Skeletal muscle tissue (tissue), 4 donors: ENCODE measurements around the gene DDX17. TPM values are rescaled to one million over a fixed set of nuclear protein-coding genes. Genes with fewer than 3 reads are reported as not detected.

Experiments
- H3K27ac ChIP-seq: one replicate; pipeline ENCODE4 v1.7.0; 2013; ENCODE audit warnings: mild to moderate bottlenecking, low read depth, low read length, inconsistent platforms
- H3K27me3 ChIP-seq, 3 donors: one replicate each; pipeline ENCODE4 v1.7.0; 2013; ENCODE audit warnings: low read length in 3 of 3; ENCODE audit not compliant: control insufficient read depth in 3 of 3, insufficient read depth in 3 of 3
- H3K36me3 ChIP-seq, 3 donors: one replicate each; pipeline ENCODE4 v1.7.0; 2013; ENCODE audit warnings: low read length in 3 of 3; ENCODE audit not compliant: control insufficient read depth in 3 of 3, insufficient read depth in 3 of 3
- H3K4me1 ChIP-seq, 3 donors: one replicate each; pipeline ENCODE4 v1.7.0; 2013; ENCODE audit warnings: low read length in 3 of 3, mild to moderate bottlenecking in 3 of 3; ENCODE audit not compliant: control insufficient read depth in 3 of 3, insufficient read depth in 3 of 3
- H3K4me3 ChIP-seq, 3 donors: one replicate each; pipeline ENCODE4 v1.7.0; 2013; ENCODE audit warnings: low read length in 3 of 3
- H3K9ac ChIP-seq, 3 donors: one replicate each; pipeline ENCODE4 v1.7.0; 2013; ENCODE audit warnings: low read length in 3 of 3, mild to moderate bottlenecking in 3 of 3, moderate library complexity in 2 of 3, low read depth in 1 of 3
- H3K9me3 ChIP-seq, 3 donors: one replicate each; pipeline ENCODE4 v1.7.0; 2013; ENCODE audit warnings: low read length in 3 of 3; ENCODE audit not compliant: control insufficient read depth in 3 of 3
- total RNA-seq: library from RNA; depleted of rRNA; stranded (reverse); fragments of >200 nt; gene quantifications from one replicate; pipeline ENCODE4 v1.2.3, GENCODE V29; 2014
- donor health status: Osteomylitis.

Gene DDX17
- total RNA-seq, 1 donor from 2014 or later, result 358 TPM

DNA sequence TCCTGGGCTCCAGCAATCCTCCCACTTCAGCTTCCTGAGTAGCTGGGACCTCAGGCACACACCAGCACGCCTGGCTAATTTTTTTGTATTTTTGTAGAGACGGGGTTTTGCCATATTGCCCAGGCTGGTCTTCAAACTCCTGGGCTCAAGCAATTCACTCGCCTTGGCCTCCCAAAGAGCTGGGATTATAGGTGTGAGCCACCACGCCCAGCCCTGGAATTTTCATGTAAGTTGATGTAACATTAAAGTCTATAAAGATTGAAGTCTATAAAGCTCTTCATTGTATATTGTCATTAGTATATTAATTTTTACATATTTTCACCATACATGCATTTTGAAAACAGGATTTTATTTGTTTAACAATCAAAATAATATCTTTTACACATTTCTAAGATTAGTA is 12.5 kb upstream of the DDX17 start:
- H3K27me3 ChIP-seq, result no peaks in the 10 kb centered on the region
- no peak overlapping the region for H3K9ac ChIP-seq
- H3K4me1 ChIP-seq, result no peaks in the 10 kb centered on the region
- no peaks in the 10 kb centered on the region for H3K9me3 ChIP-seq
- H3K36me3 ChIP-seq, result no peaks in the 10 kb centered on the region
- no peak overlapping the region for H3K27ac ChIP-seq
- H3K4me3 ChIP-seq, result no peak overlapping the region

GRCh38 chr22:38513063-38513462 is 7.0 kb upstream of the DDX17 start:
- Histone ChIP-seq H3K36me3 (no peaks in the 10 kb centered on the region), H3K27ac (no peak overlapping the region), H3K9ac (no peak overlapping the region), H3K27me3 (no peaks in the 10 kb centered on the region), H3K4me1 (no peaks in the 10 kb centered on the region), H3K4me3 (no peak overlapping the region), H3K9me3 (no peaks in the 10 kb centered on the region)

DNA sequence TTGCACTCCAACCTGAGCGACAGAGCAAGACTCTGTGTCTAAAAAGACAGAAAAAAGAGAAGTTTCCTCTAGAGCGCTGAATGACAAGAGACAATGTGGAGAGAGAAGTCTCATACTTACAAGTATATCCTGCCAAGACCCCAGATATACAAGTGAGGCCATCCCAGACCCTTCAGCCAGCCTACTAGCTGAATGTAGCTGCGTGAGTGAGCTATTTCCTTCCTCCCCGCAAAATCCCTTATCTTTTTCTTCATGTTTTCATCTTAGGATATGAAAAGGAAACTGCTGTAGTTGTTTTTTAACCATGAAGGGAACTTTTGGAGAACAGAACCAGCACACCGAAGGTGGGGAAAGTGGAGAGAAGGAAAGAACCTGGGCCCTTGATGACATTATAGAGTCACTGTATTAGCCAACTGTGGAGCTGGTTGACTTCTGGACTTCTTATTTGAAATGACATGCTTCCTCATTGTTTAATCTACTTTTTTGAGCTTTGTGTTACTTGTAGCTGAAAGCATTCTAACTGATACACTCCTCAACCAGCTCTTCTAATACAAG is 4.4 kb upstream of the DDX17 start:
- H3K9me3 ChIP-seq, result no peaks in the 10 kb centered on the region
- no peaks in the 10 kb centered on the region for H3K36me3 ChIP-seq
- H3K4me1 ChIP-seq, result peaks cover 0 to 6% (median 0%) of the 10 kb centered on the region in 3 donors
- H3K9ac ChIP-seq, result no peak overlapping the region
- no peak overlapping the region for H3K4me3 ChIP-seq
- no peaks in the 10 kb centered on the region for H3K27me3 ChIP-seq
- H3K27ac ChIP-seq, result no peak overlapping the region

DNA sequence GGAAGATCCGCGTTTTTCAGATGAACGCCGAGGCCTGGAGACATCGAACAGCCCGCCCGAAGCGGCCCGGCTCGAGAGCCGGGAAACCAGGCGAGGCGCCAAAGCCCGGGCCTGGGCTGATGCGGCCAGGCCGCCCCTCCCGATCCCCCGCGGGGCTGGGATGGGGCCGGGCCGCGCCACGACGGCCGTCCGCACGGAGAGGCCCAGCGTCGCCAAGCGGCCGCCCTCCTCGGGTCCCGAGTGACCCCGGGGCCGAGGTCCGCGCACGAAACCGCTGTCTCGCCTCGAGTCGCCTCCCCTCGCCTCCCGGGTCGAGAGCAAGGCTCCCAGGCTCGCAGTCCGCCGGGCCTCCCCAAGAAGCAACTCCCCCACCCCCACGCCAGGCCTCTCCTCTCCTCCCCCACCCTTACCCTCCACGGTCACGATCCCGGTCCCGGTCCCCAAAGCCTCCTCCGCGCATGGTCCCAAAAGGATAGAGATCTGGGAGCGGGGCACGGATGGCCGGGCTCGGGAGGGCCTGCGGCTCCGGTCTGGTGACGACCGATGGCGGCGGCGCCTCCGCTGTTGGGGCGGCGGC is 482 bp downstream of the DDX17 start:
- H3K36me3 ChIP-seq, result peaks cover 4 to 14% (median 8%) of the 10 kb centered on the region in 3 donors

DNA sequence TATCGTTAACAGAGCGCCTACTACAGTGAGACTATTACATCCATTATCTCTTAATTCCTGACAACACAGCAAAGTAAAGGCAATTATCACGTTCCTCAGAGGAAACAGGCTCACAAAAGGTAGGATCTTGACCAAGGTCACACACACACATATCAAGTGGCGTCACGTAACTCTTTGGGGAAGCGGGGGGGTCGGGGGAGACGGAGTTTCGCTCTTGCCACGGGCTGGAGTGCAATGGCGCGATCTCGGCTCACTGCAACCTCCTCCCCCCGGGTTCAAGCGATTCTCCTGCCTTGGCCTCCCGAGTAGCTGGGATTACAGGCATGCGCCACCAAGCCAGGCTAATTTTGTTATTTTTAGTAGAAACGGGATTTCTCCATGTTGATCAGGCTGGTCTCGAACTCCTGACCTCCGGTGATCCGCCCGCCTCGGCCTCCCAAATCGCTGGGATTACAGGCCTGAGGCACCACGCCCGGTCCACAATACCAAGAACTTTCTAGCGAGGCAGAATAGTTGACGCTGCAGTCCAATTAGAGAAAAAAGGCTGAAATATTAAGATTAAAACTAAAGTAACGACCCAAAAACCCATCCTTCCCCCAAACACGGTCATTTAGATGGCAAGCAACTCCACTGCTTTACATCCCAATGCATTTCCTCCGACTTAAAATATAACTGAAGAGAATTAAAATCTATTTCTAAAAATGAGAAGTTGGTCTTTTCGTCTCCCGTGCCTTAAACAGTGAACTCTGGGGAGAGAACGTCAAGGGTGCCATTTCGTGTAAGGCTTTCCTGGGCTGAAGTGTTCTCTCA is 1.2 kb downstream of the DDX17 start:
- H3K4me1 ChIP-seq, result peaks cover 21 to 42% (median 29%) of the 10 kb centered on the region in 3 donors
- H3K9me3 ChIP-seq, result no peaks in the 10 kb centered on the region
- no peaks in the 10 kb centered on the region for H3K27me3 ChIP-seq
- peaks cover 9 to 19% (median 11%) of the 10 kb centered on the region in 3 donors for H3K36me3 ChIP-seq
- peak overlapping the region; percentile 100 for H3K27ac ChIP-seq
- H3K9ac ChIP-seq, result peak overlapping the region; percentile 99 to 100 (median 100)
- H3K4me3 ChIP-seq, result peak overlapping the region; percentile 94 to 97 (median 95)

More for the DNA sequence above, 482 bp downstream of the DDX17 start:
- Histone ChIP-seq H3K27me3 (no peaks in the 10 kb centered on the region), H3K9ac (peak overlapping the region; percentile 99 to 100 (median 100)), H3K9me3 (no peaks in the 10 kb centered on the region), H3K4me1 (peaks cover 21 to 42% (median 29%) of the 10 kb centered on the region in 3 donors), H3K4me3 (peak overlapping the region; percentile 94 to 97 (median 95)), H3K27ac (peak overlapping the region; percentile 100)

GRCh38 chr22:38503021-38503420 is 3.1 kb downstream of the DDX17 start:
- Histone ChIP-seq H3K9ac (peak overlapping the region in 2 of 3 donors; percentile 35 to 100), H3K9me3 (no peaks in the 10 kb centered on the region), H3K27me3 (no peaks in the 10 kb centered on the region), H3K36me3 (peaks cover 27 to 38% (median 28%) of the 10 kb centered on the region in 3 donors), H3K27ac (no peak overlapping the region), H3K4me3 (peak overlapping the region in 2 of 3 donors; percentile 94 to 97), H3K4me1 (peaks cover 21 to 42% (median 29%) of the 10 kb centered on the region in 3 donors)

DNA sequence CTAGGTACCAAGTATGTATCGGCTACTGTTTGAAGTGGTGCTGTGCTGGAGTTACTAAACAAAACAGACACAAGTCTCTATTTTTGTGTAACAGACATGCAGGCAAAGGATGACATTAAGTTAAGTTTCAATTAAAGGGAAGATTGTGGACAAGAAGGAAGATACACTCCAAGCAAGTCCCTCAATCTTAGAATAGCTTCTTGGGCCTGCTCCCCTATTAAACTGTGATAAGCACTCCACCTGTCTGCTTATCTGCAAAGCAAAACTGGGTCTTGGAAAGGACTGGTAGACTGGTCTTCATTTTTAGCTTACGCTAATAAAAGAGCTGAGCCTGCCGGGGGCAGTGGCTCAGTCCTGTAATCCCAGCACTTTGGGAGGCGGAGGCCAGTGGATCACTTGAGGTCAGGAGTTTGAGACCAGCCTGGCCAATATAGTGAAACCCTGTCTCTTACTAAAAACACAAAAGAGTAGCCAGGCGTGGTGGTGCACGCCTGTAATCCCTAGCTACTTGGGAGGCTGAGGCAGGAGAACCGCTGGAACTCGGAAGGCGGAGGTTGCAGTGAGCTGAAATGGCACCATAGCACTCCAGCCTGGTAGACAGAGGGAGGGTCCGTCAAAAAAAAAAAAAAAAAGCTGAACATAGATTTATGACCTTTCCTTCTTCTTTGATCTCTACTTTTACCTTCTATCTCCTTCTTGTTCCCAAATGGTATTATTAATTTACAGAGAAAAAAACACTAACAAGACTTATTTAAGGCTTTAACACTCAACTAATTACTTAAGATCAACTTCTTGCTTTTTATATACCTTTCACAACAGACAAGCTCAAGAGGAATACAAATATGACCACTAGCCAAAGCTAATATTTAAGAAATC is 4.1 kb downstream of the DDX17 start:
- no peak overlapping the region for H3K27ac ChIP-seq
- H3K36me3 ChIP-seq, result peaks cover 36 to 48% (median 38%) of the 10 kb centered on the region in 3 donors
- no peaks in the 10 kb centered on the region for H3K27me3 ChIP-seq
- H3K4me1 ChIP-seq, result peaks cover 21 to 39% (median 29%) of the 10 kb centered on the region in 3 donors
- no peak overlapping the region for H3K9ac ChIP-seq
- no peaks in the 10 kb centered on the region for H3K9me3 ChIP-seq
- H3K4me3 ChIP-seq, result peak overlapping the region in 1 of 3 donors; percentile 8

DNA sequence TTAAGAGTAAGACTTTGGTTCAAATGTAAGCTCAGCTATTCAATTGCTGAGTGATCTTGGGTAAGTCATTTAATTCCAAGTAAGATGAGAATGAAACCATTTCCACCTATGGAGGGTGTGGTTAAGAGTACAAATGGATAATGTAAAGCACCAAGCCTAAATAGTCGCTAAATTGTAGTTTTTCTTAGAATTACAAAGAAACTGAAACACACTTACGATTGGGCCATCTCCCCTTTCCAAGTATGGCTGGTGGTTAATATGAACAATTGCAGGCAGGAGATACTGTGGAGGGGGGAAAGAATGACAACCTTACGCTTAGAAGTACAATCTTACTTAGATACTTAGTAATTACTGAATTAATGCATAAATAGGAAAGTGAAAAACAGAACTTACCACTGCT is 8.2 kb downstream of the DDX17 start:
- H3K4me3 ChIP-seq, result no peak overlapping the region
- peaks cover 5 to 13% (median 11%) of the 10 kb centered on the region in 3 donors for H3K4me1 ChIP-seq
- no peaks in the 10 kb centered on the region for H3K27me3 ChIP-seq
- H3K9ac ChIP-seq, result no peak overlapping the region
- H3K9me3 ChIP-seq, result no peaks in the 10 kb centered on the region
- H3K36me3 ChIP-seq, result peaks cover 68 to 83% (median 72%) of the 10 kb centered on the region in 3 donors
- H3K27ac ChIP-seq, result no peak overlapping the region

DNA sequence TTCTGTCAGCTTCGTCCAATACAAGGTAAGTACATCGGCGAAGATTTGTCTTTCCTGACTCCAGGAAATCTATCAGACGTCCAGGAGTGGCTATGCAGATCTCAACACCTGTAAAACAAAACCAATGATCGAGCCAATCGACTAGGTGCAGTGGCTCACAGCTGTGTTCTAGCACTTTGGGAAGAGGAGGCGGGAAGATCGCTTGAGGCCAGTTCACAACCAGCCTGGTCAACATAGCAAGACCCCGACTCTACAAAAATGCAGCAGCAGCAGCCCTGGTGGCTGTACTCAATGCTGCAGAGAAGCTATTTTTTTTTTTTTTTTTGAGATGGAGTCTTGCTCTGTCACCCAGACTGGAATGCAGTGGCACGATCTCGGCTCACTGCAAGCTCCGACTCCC is 11.2 kb downstream of the DDX17 start:
- no peak overlapping the region for H3K27ac ChIP-seq
- H3K9ac ChIP-seq, result no peak overlapping the region
- H3K27me3 ChIP-seq, result no peaks in the 10 kb centered on the region
- H3K4me3 ChIP-seq, result no peak overlapping the region
- H3K36me3 ChIP-seq, result peaks cover 85 to 94% (median 94%) of the 10 kb centered on the region in 3 donors
- peaks cover 3 to 10% (median 5%) of the 10 kb centered on the region in 3 donors for H3K4me1 ChIP-seq
- H3K9me3 ChIP-seq, result no peaks in the 10 kb centered on the region
